Suprapubic skin (tissue), 4 donors: ENCODE data around the gene B9D1.

Experiments
- EP300 ChIP-seq: sonication (generic); formaldehyde crosslinking; IDR thresholded peaks from one replicate; pipeline ENCODE4 v1.6.1; 2017; ENCODE audit warnings: antibody characterized with exemption
- POLR2A ChIP-seq, 2 donors: fragments of 450-650 bp; IDR thresholded peaks; one replicate each; pipeline ENCODE4 v1.6.1; 2017; ENCODE audit warnings: antibody characterized with exemption in 2 of 2, mild to moderate bottlenecking in 2 of 2, moderate library complexity in 2 of 2
- POLR2AphosphoS5 ChIP-seq, 3 donors: sonication (generic); formaldehyde crosslinking; IDR thresholded peaks; one replicate each; pipeline ENCODE4 v1.6.1; 2017; ENCODE audit warnings: antibody characterized with exemption in 3 of 3
- TF ChIP-seq, protein P1 (sequence below), 2 donors: fragments of 200-600 bp in 1 of 2; fragments of 450-650 bp in 1 of 2; sonication (generic) in 1 of 2; IDR thresholded peaks; one replicate each; pipeline ENCODE4 v1.5.1; 2016 to 2019; ENCODE audit warnings: antibody characterized with exemption in 2 of 2, mild to moderate bottlenecking in 1 of 2, moderate library complexity in 1 of 2

DNA sequence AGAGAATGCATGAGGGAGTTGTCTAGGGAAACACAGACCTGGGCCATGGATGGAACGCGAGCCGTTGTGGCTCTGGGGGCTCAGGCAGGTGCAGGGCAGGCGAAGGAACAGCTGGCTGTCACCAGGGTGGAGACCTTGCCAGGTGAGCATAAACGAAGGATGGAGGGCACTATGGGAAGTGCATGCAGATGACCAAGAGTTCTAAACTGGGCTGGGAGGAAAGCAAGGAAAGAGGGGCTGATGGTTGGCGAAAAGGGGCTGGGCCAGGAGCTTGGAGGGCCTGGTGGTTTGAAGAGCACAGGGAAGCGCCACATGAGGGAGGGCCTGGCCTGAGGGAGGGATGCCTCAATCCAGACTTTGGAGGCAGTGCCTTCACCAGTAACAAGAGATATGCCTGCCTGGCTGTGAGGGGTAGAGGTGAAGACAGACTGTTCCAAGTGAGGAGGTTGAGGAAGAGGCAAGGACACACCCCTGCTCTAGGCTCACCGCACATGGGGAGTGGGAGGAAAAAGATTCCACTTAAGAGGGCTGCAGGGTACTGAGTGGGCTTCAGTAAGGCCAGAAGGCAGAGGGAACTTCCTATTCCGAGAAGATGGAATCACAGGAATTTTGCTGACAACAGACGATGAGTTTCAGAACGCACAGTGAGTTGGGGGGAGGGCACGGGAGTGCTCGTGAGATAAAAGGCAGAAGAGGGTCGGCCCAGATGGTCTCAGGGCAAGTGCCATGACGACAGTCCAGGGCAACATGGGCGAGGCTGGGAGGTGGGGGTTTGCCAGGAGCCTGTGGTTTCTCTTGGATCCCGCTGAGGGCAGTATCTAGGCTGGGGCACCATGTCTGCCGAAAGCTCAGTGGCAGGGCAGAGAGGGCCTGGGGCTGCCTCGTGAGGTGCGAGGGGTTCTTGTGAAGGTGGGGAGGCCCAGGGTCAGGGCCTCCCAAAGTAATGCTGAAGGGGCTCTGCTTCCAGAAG, 20.6 kb downstream of the B9D1 start:
- TF ChIP-seq POLR2AphosphoS5 (IDR thresholded peaks at IDR 0.05) (no peak), POLR2A (IDR thresholded peaks at IDR 0.05) (no peak), EP300 (no peak)
- TF ChIP-seq, protein P1, sequence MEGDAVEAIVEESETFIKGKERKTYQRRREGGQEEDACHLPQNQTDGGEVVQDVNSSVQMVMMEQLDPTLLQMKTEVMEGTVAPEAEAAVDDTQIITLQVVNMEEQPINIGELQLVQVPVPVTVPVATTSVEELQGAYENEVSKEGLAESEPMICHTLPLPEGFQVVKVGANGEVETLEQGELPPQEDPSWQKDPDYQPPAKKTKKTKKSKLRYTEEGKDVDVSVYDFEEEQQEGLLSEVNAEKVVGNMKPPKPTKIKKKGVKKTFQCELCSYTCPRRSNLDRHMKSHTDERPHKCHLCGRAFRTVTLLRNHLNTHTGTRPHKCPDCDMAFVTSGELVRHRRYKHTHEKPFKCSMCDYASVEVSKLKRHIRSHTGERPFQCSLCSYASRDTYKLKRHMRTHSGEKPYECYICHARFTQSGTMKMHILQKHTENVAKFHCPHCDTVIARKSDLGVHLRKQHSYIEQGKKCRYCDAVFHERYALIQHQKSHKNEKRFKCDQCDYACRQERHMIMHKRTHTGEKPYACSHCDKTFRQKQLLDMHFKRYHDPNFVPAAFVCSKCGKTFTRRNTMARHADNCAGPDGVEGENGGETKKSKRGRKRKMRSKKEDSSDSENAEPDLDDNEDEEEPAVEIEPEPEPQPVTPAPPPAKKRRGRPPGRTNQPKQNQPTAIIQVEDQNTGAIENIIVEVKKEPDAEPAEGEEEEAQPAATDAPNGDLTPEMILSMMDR (IDR thresholded peaks at IDR 0.05) = no peak
